Activated naive CD4-positive, alpha-beta T cell treated with anti-CD3 and anti-CD28 coated beads, Interleukin-2, amount 50 U/mL, for 24 hours (primary cell): ENCODE results near the gene PTPRK.

ENCODE experiments used
- H3K27ac Mint-ChIP-seq: one replicate; pipeline ENCODE4 v1.8.0; 2021; ENCODE audit warnings: mild to moderate bottlenecking, mixed read lengths
- H3K27me3 Mint-ChIP-seq: one replicate; pipeline ENCODE4 v1.8.0; 2021; ENCODE audit warnings: mixed read lengths
- H3K36me3 Mint-ChIP-seq: one replicate; pipeline ENCODE4 v1.8.0; 2021; ENCODE audit warnings: mixed read lengths
- H3K4me1 Mint-ChIP-seq: one replicate; pipeline ENCODE4 v1.8.0; 2021; ENCODE audit warnings: mixed read lengths
- H3K4me3 Mint-ChIP-seq: one replicate; pipeline ENCODE4 v1.8.0; 2021; ENCODE audit warnings: mild to moderate bottlenecking, mixed read lengths
- H3K9me3 Mint-ChIP-seq: one replicate; pipeline ENCODE4 v1.8.0; 2021; ENCODE audit warnings: mixed read lengths

The PTPRK gene

GRCh38 chr6:128068119-128068479, 452.3 kb downstream of the PTPRK start:
- Mint-ChIP-seq H3K27me3 (no peaks in the 10 kb centered on the region), H3K4me1 (peaks cover 8% of the 10 kb centered on the region), H3K9me3 (no peaks in the 10 kb centered on the region), H3K27ac (no peak overlapping the region), H3K4me3 (no peak overlapping the region), H3K36me3 (peaks cover 2% of the 10 kb centered on the region)

DNA sequence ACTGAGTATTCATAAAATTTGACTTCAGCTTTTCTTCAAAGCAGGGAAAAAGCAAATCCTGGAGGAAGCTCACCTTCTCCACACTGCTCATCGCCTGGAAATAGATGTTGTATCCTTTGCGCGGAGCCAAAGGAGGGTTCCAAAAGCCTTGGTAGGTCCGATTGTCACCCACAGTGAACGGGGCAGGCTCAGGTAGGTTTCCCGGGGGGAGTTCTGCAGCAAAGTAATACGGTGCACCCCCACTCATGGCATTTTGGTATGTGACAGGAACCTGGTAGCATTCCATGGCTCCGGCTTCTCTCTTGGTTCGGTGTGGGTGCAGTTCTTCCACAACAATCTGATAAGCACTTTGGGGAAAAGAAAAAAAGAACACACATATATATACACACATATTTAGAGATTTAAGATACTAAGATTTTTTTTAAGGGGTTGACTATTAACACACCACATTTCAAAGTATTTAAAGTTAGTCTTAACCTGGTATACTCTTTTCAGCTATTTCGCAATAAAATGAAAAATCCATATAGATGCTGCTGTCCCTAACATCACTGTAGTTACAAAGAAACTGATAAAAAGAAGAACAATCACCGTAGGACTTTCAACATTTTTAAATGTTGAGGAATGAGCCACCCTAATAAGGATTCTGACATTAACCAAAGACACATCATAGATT, 452.8 kb downstream of the PTPRK start:
- H3K4me3 Mint-ChIP-seq = no peak overlapping the region
- H3K4me1 Mint-ChIP-seq = peaks cover 8% of the 10 kb centered on the region
- H3K9me3 Mint-ChIP-seq = no peaks in the 10 kb centered on the region
- peaks cover 2% of the 10 kb centered on the region for H3K36me3 Mint-ChIP-seq
- no peaks in the 10 kb centered on the region for H3K27me3 Mint-ChIP-seq
- no peak overlapping the region for H3K27ac Mint-ChIP-seq

GRCh38 chr6:128065072-128065471, 455.3 kb downstream of the PTPRK start:
- peaks cover 8% of the 10 kb centered on the region for H3K4me1 Mint-ChIP-seq
- H3K9me3 Mint-ChIP-seq = no peaks in the 10 kb centered on the region
- H3K27ac Mint-ChIP-seq = no peak overlapping the region
- no peaks in the 10 kb centered on the region for H3K36me3 Mint-ChIP-seq
- no peaks in the 10 kb centered on the region for H3K27me3 Mint-ChIP-seq
- no peak overlapping the region for H3K4me3 Mint-ChIP-seq

DNA sequence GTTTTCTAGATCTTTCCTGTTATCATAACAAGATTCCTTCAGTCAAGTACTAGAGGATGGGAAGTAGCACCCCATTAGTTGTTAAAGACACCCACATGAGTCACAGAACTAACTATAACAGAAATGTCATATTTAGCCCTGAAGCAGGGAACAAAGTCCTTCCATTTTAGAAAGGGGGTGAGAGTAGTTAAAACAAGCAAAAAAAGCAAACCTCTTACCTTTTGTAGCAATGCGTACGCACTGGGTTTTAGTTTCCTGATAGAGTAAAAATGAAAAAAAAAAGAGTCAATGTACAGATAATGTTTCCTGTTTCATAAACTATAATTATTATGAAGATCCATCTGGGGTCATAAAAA, 455.9 kb downstream of the PTPRK start:
- Mint-ChIP-seq H3K4me1 (peaks cover 8% of the 10 kb centered on the region), H3K4me3 (no peak overlapping the region), H3K36me3 (peaks cover under 1% of the 10 kb centered on the region), H3K9me3 (no peaks in the 10 kb centered on the region), H3K27me3 (no peaks in the 10 kb centered on the region), H3K27ac (no peak overlapping the region)

DNA sequence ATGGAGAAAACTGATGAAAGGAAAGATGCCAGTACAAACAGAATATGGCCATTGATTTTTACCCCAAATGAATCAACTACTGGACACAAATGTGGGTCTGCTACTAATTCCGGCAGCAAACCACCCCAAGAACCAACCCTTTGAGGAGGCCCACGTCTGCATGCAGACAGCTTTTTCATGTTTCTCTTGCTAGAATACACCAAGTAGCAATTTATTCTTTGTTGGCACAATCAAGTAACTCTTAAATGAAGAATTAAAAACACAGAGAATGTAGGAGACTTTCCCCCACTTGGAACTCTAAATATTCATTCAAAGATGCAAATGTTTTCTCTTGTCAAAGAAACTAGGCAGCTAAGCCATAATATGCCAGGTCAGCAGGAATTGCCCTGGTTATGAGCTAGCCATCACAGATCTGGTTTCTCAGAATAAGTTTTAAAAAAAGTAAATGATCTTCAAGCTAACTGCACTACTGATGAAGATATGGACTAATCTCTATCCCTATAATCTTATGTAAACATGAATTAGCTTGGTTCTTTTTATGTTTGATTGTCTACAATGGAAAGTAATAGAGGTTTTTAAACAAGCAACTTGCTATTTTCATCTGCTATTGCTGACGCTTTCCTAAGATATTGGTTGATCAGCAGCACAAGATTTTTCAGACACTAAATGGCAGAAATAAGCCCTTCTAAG, 456.4 kb downstream of the PTPRK start:
- Mint-ChIP-seq H3K36me3 (peaks cover 2% of the 10 kb centered on the region), H3K27ac (no peak overlapping the region), H3K4me3 (no peak overlapping the region), H3K9me3 (no peaks in the 10 kb centered on the region), H3K4me1 (peaks cover 8% of the 10 kb centered on the region), H3K27me3 (no peaks in the 10 kb centered on the region)

- Mint-ChIP-seq H3K27ac (no peak overlapping the region), H3K4me3 (no peak overlapping the region), H3K27me3 (no peaks in the 10 kb centered on the region), H3K36me3 (peaks cover 2% of the 10 kb centered on the region), H3K4me1 (peaks cover 8% of the 10 kb centered on the region), H3K9me3 (no peaks in the 10 kb centered on the region)
Observed at GRCh38 chr6:128062882-128063603, 457.4 kb downstream of the PTPRK start.

DNA sequence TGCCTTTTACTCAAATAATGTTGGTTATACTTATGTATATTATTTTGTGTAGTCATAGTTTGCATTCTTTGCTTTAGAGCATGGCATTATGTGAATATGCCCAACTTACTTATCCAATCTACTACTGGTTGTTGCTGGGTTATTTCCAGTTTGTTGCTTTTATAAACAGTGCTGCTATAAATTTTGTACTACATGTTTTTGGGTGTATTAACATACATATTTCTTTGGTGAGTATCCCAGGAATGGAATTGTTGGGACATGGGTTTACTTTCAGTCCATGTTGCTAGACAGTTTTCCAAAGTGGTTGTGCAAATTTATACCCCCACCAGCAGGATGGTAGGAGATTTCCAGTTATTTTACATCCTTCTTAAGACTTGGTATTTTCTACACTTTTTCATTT, 462.5 kb downstream of the PTPRK start:
- Mint-ChIP-seq H3K36me3 (peaks cover 3% of the 10 kb centered on the region), H3K4me1 (no peaks in the 10 kb centered on the region), H3K4me3 (no peak overlapping the region), H3K27me3 (no peaks in the 10 kb centered on the region), H3K27ac (no peak overlapping the region), H3K9me3 (peaks cover 6% of the 10 kb centered on the region)

- Mint-ChIP-seq H3K27ac (no peak overlapping the region), H3K4me1 (no peaks in the 10 kb centered on the region), H3K36me3 (peaks cover 3% of the 10 kb centered on the region), H3K9me3 (peaks cover 6% of the 10 kb centered on the region), H3K27me3 (no peaks in the 10 kb centered on the region), H3K4me3 (no peak overlapping the region)
Observed at GRCh38 chr6:128057541-128057940, 462.9 kb downstream of the PTPRK start.

DNA sequence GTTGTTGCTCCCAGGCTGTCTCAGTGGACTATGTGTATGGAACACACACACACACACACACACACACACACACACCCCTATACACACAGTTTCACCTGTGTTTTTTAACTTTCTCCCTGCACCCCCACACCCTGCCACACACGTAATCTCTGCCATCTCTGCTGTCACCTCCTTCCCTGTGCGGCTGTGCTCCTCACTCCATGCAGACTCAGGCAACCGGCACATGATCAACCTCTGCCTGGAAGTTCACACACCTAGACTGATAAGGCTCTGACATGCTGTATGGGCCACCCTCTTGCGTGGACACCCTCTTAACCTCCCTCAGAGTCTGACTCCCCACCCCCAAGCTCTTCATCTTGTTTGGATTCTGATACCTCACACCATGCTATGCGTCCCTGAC, 467.3 kb downstream of the PTPRK start:
- Mint-ChIP-seq H3K9me3 (peaks cover 6% of the 10 kb centered on the region), H3K4me1 (no peaks in the 10 kb centered on the region), H3K27ac (no peak overlapping the region), H3K27me3 (no peaks in the 10 kb centered on the region), H3K36me3 (peaks cover 2% of the 10 kb centered on the region), H3K4me3 (no peak overlapping the region)

DNA sequence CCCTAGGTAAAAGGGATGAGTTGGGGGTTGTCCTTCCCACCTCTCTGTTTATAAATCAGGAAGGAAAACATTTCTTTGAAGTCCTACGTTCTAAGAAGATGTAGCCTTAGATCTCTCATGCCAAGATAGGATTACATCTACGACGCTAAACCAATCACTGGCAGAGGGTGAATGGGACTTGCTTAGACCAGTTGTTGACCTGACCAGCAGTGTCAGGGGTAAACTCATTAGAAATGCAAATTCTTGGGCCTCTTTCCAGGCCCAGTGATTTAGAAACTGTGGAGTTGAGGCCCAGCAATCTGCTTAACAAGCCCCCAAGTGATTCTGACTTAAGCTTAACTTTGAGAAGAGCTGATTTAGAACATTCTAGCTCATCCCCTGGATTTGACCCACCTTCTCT, 472.4 kb downstream of the PTPRK start:
- H3K9me3 Mint-ChIP-seq = no peaks in the 10 kb centered on the region
- H3K4me3 Mint-ChIP-seq = no peak overlapping the region
- H3K27ac Mint-ChIP-seq = no peak overlapping the region
- H3K4me1 Mint-ChIP-seq = peaks cover 5% of the 10 kb centered on the region
- H3K36me3 Mint-ChIP-seq = no peaks in the 10 kb centered on the region
- no peaks in the 10 kb centered on the region for H3K27me3 Mint-ChIP-seq

DNA sequence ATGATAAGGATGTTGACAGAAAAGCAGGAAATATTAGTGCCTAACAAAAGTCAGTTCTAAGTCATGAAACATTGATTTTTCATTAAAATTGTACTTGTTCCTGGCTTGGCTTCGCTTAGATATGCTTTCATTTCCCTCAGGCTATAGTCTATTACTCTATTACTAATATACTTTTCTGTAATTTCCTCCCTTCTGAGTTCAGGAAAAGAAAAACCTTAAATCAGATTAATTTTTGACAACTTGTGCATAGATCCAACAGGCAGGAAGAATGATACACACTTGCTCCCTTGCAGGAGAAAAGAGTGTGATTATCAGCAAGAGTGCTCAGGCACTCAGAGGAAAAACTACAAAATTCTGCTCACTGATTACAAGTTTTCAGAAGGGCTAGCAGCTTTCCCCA, 474.4 kb downstream of the PTPRK start:
- H3K4me1 Mint-ChIP-seq = peaks cover 5% of the 10 kb centered on the region

GRCh38 chr6:128039543-128039942, 480.9 kb downstream of the PTPRK start:
- Mint-ChIP-seq H3K27me3 (no peaks in the 10 kb centered on the region), H3K4me1 (no peaks in the 10 kb centered on the region), H3K9me3 (no peaks in the 10 kb centered on the region), H3K27ac (no peak overlapping the region), H3K36me3 (peaks cover 2% of the 10 kb centered on the region), H3K4me3 (no peak overlapping the region)

More for the DNA sequence above, 474.4 kb downstream of the PTPRK start:
- peak overlapping the region; percentile 14 for H3K27ac Mint-ChIP-seq
- H3K4me3 Mint-ChIP-seq = no peak overlapping the region
- H3K27me3 Mint-ChIP-seq = no peaks in the 10 kb centered on the region
- H3K36me3 Mint-ChIP-seq = no peaks in the 10 kb centered on the region
- no peaks in the 10 kb centered on the region for H3K9me3 Mint-ChIP-seq

GRCh38 chr6:128036808-128037570, 483.4 kb downstream of the PTPRK start:
- Mint-ChIP-seq H3K27ac (no peak overlapping the region), H3K9me3 (no peaks in the 10 kb centered on the region)

GRCh38 chr6:128033156-128033555, 487.2 kb downstream of the PTPRK start:
- no peak overlapping the region for H3K27ac Mint-ChIP-seq
- peaks cover 4% of the 10 kb centered on the region for H3K36me3 Mint-ChIP-seq

More at GRCh38 chr6:128036808-128037570, 483.4 kb downstream of the PTPRK start:
- no peak overlapping the region for H3K4me3 Mint-ChIP-seq
- peaks cover 4% of the 10 kb centered on the region for H3K36me3 Mint-ChIP-seq
- no peaks in the 10 kb centered on the region for H3K27me3 Mint-ChIP-seq
- H3K4me1 Mint-ChIP-seq = peaks cover 13% of the 10 kb centered on the region

DNA sequence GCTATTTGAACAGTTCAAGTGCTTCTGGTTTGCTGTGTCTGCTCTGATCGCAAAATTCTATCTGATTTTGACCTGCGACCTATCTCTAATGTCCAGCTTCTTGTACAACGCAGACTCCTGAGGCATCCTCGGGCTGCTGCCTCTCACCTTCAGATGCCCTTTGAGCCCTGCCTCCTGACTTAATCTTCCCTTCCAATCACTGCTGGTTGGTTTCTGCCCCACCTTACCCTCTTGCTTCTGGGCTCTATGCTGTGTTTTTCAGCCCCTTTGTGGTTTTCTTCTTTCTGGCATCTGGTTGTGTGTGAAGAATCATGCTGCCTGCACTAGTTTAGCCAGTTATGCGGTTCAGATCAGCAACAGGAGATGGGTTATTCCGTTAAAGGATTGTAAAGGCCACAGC, 488.4 kb downstream of the PTPRK start:
- H3K27me3 Mint-ChIP-seq = no peaks in the 10 kb centered on the region
- H3K36me3 Mint-ChIP-seq = peaks cover 4% of the 10 kb centered on the region
- no peaks in the 10 kb centered on the region for H3K9me3 Mint-ChIP-seq
- peak overlapping the region; percentile 46 for H3K27ac Mint-ChIP-seq
- peaks cover 30% of the 10 kb centered on the region for H3K4me1 Mint-ChIP-seq
- H3K4me3 Mint-ChIP-seq = no peak overlapping the region

More at GRCh38 chr6:128033156-128033555, 487.2 kb downstream of the PTPRK start:
- Mint-ChIP-seq H3K4me3 (no peak overlapping the region), H3K27me3 (no peaks in the 10 kb centered on the region), H3K4me1 (peaks cover 27% of the 10 kb centered on the region), H3K9me3 (no peaks in the 10 kb centered on the region)
